Pancreas (tissue), 10 donors: Measurements from ENCODE around the gene RHOT2. TPM values are rescaled to one million over a fixed set of nuclear protein-coding genes. Genes with fewer than 3 reads are reported as not detected.

ENCODE experiments used
- ATAC-seq, 4 donors: fragments of 200-7000 bp; cut with Tn5 transposase; one replicate each; pipeline versions ENCODE4 v1.8.0 to v1.9.1; 2020; ENCODE audit warnings: mild to moderate bottlenecking in 4 of 4, moderate library complexity in 4 of 4
- DNase-seq, 6 donors: peaks; one replicate each; pipeline ENCODE4 v3.0.0-alpha.2; 2020
- FAIRE-seq: peaks from 2 replicates; lab custom pipeline; 2012; peaks lifted over from hg19 to GRCh38; lab: Jason Lieb, UNC
- H3K27ac ChIP-seq, 4 donors: fragments of 200-600 bp; sonication (generic); 1 replicate in 3 of 4; 2 replicates in 1 of 4; pipeline versions ENCODE4 v1.5.0 to v1.8.0; 2020
- H3K27me3 ChIP-seq, 4 donors: fragments of 200-600 bp; one replicate each; pipeline ENCODE4 v1.8.0; 2021
- H3K36me3 ChIP-seq, 3 donors: fragments of 200-600 bp; sonication (generic) in 1 of 3; one replicate each; pipeline versions ENCODE4 v1.5.0 to v1.8.0; 2020 to 2021
- H3K4me1 ChIP-seq, 3 donors: fragments of 200-600 bp; one replicate each; pipeline ENCODE4 v1.8.0; 2021
- H3K4me3 ChIP-seq, 4 donors: fragments of 200-600 bp; sonication (generic) in 2 of 4; one replicate each; pipeline versions ENCODE4 v1.5.0 to v1.8.0; 2020 to 2021
- H3K9me3 ChIP-seq, 4 donors: fragments of 200-600 bp; one replicate each; pipeline ENCODE4 v1.8.0; 2021
- WGBS, 2 donors: extraction: QIAGEN DNeasy Blood & Tissue Kit; methylation state at CpG; one replicate each; pipeline ENCODE4 v1.1.7; 2013; 5-methylcytosine and 5-hydroxymethylcytosine counted together
- intact Hi-C, 3 donors: fragments of 100-400 bp; cut with DNase I; formaldehyde crosslinking; loops; one replicate each; pipeline versions ENCODE4 v1.11.1 to v1.14.2; 2022
- polyA plus RNA-seq, 2 donors: library from polyadenylated mRNA; stranded (reverse); fragments of 200-250 nt; gene quantifications; one replicate each; pipeline ENCODE4 v1.2.3, GENCODE V29; 2013
- total RNA-seq, 6 donors: library from RNA; stranded (reverse); fragmentation: NEBNext Ultra II Directional in 4 of 6; extraction: Animal tissue kit (Norgen Biotek cat#: 25700) in 4 of 6; gene quantifications; one replicate each; pipeline versions ENCODE4 v1.2.1 to v1.2.4, GENCODE V29; 2021 to 2023
- TF ChIP-seq, protein P1 (sequence below), 4 donors: fragments of 200-600 bp; sonication (generic) in 3 of 4; IDR thresholded peaks; one replicate each; pipeline versions ENCODE4 v1.5.0 to v1.8.0; 2021; ENCODE audit warnings: antibody characterized with exemption in 4 of 4
- donor health status: healthy with polysubstance abuse.
- donor health status: DM: no; HTN: no; CAD: no; lungs with moderate emphysema.
- donor health status: DM: no; HTN: no; CAD: no.
- donor health status: control.
- donor health status: control.
- donor health status: Bipolar disorder and iron deficiency.
- donor health status: DM: yes; HTN: yes; CAD: no.
- donor health status: DM: no; HTN: no; CAD: no.
- donor health status: DM: no; HTN: no; CAD: no.
- donor health status: DM: yes; HTN: yes; CAD: no.

RHOT2 gene
- total and polyA plus RNA-seq, 8 donors = 33.5 to 265 (median 48.8) TPM

- H3K27ac ChIP-seq = no peak overlapping the region
- H3K27me3 ChIP-seq = peaks cover 0 to 10% (median under 1%) of the 10 kb centered on the region in 4 donors
- no peaks in the 10 kb centered on the region for H3K9me3 ChIP-seq
- peaks cover 0 to 19% (median 6%) of the 10 kb centered on the region in 3 donors for H3K4me1 ChIP-seq
- TF ChIP-seq, protein P1, sequence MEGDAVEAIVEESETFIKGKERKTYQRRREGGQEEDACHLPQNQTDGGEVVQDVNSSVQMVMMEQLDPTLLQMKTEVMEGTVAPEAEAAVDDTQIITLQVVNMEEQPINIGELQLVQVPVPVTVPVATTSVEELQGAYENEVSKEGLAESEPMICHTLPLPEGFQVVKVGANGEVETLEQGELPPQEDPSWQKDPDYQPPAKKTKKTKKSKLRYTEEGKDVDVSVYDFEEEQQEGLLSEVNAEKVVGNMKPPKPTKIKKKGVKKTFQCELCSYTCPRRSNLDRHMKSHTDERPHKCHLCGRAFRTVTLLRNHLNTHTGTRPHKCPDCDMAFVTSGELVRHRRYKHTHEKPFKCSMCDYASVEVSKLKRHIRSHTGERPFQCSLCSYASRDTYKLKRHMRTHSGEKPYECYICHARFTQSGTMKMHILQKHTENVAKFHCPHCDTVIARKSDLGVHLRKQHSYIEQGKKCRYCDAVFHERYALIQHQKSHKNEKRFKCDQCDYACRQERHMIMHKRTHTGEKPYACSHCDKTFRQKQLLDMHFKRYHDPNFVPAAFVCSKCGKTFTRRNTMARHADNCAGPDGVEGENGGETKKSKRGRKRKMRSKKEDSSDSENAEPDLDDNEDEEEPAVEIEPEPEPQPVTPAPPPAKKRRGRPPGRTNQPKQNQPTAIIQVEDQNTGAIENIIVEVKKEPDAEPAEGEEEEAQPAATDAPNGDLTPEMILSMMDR (IDR thresholded peaks at IDR 0.05) = no peak
- intact Hi-C loops = no loop called here
- no peaks in the 10 kb centered on the region for H3K36me3 ChIP-seq
- FAIRE-seq = no peak
- ATAC-seq = no peak
- DNase-seq = no peak
- 3 to 4% methylated on average over 23 to 37 of the region's 37 CpGs for WGBS, 2 donors
- peak overlapping the region in 2 of 4 donors; percentile 15 to 19 for H3K4me3 ChIP-seq
Observed at GRCh38 chr16:694863-695354, 27.0 kb downstream of the RHOT2 start.

DNA sequence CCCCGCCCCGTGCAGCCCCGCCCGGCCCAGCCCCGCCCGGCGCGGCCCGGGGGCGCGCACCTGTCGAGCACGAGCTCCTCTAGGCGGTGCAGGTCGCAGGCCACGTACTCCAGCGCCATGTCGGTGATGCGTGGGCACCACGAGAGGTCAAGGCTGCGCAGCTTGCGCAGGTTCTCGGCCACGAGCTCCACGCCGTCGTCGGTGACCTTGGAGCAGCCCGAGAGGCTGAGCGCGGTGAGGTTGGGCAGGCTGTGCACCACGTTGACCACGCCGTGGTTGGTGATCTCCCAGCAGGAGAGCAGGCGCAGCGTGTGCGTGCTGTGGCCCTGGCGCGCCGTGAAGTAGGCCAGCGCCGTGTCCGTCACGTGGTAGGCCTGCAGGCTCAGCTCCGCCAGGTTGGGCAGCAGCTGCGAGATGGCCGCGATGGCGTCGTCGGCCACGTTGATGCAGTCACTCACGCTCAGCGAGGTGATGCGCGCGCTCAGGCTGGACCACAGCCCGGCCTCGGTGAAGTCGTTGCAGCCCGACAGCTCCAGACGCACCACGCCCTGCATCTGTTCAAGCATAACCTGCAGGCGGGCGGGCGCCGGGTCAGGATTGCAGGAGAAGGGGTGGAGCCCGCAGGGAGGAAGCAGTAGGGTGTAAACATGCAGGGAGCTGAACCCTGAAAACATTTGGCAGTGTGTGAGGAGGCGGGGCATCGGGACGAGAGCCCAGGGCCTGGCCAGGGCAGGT is 27.6 kb downstream of the RHOT2 start:
- H3K4me3 ChIP-seq = peak overlapping the region in 2 of 4 donors; percentile 15 to 24
- no peaks in the 10 kb centered on the region for H3K9me3 ChIP-seq
- peaks cover 0 to 19% (median 6%) of the 10 kb centered on the region in 3 donors for H3K4me1 ChIP-seq
- H3K36me3 ChIP-seq = no peaks in the 10 kb centered on the region
- ATAC-seq = peak; percentile 42 to 65 (median 51)
- peaks cover 0 to 16% (median 3%) of the 10 kb centered on the region in 4 donors for H3K27me3 ChIP-seq
- no peak for FAIRE-seq
- 3 to 4% methylated on average over 69 to 71 of the region's 71 CpGs for WGBS, 2 donors
- no peak overlapping the region for H3K27ac ChIP-seq
- TF ChIP-seq, protein P1 (IDR thresholded peaks at IDR 0.05) = no peak
- peak in 1 of 6 donors; percentile 50 for DNase-seq
- intact Hi-C loops = no loop called here

DNA sequence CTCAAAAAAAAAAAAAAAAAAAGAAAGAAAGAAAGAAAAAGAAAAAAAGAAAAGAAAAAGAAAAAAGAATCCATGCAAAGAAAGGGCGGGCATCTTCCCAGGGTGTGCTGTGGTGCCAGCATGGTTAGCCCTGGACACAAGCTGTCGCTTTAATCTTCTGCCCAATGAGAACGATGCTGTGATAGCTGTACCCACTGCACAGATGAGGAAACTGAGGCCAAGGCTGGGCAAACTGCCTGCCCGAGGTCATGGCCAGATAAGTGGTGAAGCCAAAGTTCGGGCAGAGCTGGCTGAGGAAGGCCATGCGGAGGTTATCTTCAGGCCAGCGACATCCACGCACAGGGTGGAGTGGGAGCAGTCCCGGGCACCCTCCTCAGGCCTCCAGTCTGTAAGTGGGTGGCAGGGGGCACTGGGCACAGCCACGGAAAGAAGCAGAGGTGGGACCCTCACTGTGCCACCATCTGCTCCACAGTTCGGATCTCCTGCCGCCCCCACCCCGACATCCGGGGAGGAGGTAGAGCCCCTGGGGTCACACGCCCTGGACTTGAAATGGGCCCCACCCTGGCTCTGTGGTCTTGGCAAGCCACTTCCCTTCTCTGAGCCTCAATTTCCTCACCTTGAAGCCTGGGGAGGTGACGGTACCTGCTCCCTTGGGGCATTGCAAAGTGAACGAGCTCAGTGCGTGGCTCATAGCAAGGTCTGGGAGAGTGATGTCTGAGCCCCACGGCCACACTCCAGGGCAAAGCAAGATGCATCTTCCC is 31.2 kb downstream of the RHOT2 start:
- Histone ChIP-seq H3K36me3 (no peaks in the 10 kb centered on the region), H3K9me3 (no peaks in the 10 kb centered on the region), H3K4me1 (peaks cover 0 to 16% (median 6%) of the 10 kb centered on the region in 3 donors), H3K27ac (no peak overlapping the region), H3K4me3 (no peak overlapping the region), H3K27me3 (peaks cover 0 to 41% (median 11%) of the 10 kb centered on the region in 4 donors)
- ATAC-seq (no peak), DNase-seq (no peak), FAIRE-seq (no peak)
- 65 to 78% methylated on average over 19 of the region's 19 CpGs for WGBS, 2 donors
- intact Hi-C loops = no loop called here
- TF ChIP-seq, protein P1 (IDR thresholded peaks at IDR 0.05) = no peak

DNA sequence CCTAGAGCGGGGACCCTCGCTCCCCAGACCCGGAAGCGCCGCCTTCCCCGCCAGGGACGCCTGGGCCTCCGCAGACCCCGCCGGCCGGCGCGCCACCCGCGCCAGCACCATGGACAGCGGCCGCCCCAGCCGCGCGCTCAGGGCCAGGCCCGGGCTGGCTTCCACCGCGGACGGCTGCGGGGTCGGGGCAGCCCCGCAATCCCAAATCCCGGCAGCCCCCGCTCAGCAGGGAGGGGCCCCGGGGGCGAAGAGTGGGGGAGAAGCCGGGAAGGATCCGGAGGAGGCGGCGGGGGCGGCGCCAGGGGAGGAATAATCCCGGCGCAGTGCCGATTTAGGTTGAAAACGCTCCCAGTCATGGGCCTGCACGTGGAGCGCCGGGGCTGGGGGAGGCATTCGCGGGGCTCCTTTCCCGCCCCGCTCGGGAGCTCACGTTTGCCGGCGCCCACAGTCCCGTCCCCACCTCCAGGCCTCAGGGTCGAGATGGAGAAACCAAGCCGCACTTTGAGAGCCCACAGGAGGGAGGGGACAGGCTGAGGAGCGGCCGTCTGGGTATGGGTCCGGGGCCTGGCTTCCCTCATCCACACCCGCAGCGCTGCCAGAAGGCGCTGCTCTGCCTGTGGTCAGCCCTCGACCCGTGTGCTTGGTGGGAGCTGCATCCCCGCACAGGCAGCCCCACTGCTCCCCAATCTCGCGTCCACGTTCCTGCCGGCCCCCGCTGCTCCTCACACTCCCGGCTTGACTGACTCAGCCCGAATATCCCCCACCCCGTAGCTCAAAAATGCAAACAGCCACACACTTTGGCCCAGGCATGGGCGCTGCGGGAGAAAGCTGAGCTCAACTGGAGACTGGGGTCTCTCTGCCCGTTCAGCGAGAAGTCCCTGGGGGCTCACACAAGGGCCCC is 33.0 kb downstream of the RHOT2 start:
- Histone ChIP-seq H3K27ac (no peak overlapping the region), H3K27me3 (peaks cover 0 to 47% (median 14%) of the 10 kb centered on the region in 4 donors), H3K4me1 (peaks cover 0 to under 1% (median 0%) of the 10 kb centered on the region in 3 donors), H3K36me3 (no peaks in the 10 kb centered on the region), H3K9me3 (no peaks in the 10 kb centered on the region), H3K4me3 (peak overlapping the region in 1 of 4 donors; percentile 14)
- ATAC-seq (peak; percentile 66 to 85 (median 72)), FAIRE-seq (no peak), DNase-seq (peak in 2 of 6 donors; percentile 46 to 85)
- intact Hi-C loops = loop anchor here in 1 of 3 donors (10.0 kb wide), 1 partner anchor 84 kb away; the partner anchor contains the start of genes CHTF18 and RPUSD1
- 6 to 8% methylated on average over 52 to 76 of the region's 76 CpGs for WGBS, 2 donors
- TF ChIP-seq, protein P1 (IDR thresholded peaks at IDR 0.05) = no peak
